Prostate gland (tissue), 2 donors: ENCODE data around the gene CENPW.

Experiments
- POLR2A ChIP-seq: fragments of 450-650 bp; IDR thresholded peaks from one replicate; pipeline ENCODE4 v1.6.1; 2016; ENCODE audit warnings: antibody characterized with exemption, mild to moderate bottlenecking
- TF ChIP-seq, protein P1 (sequence below), 4 experiments: fragments of 200-600 bp in 2 of 4; fragments of 450-650 bp in 2 of 4; sonication (generic) in 2 of 4; IDR thresholded peaks; 1 replicate in 3 of 4; 2 replicates in 1 of 4; pipeline ENCODE4 v1.5.1; 2016 to 2019; ENCODE audit warnings: antibody characterized with exemption in 4 of 4, mild to moderate bottlenecking in 2 of 4, moderate library complexity in 2 of 4

GRCh38 chr6:126344181-126344580, 4.3 kb downstream of the CENPW start:
- TF ChIP-seq, protein P1, sequence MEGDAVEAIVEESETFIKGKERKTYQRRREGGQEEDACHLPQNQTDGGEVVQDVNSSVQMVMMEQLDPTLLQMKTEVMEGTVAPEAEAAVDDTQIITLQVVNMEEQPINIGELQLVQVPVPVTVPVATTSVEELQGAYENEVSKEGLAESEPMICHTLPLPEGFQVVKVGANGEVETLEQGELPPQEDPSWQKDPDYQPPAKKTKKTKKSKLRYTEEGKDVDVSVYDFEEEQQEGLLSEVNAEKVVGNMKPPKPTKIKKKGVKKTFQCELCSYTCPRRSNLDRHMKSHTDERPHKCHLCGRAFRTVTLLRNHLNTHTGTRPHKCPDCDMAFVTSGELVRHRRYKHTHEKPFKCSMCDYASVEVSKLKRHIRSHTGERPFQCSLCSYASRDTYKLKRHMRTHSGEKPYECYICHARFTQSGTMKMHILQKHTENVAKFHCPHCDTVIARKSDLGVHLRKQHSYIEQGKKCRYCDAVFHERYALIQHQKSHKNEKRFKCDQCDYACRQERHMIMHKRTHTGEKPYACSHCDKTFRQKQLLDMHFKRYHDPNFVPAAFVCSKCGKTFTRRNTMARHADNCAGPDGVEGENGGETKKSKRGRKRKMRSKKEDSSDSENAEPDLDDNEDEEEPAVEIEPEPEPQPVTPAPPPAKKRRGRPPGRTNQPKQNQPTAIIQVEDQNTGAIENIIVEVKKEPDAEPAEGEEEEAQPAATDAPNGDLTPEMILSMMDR (IDR thresholded peaks at IDR 0.05), result no peak
- TF ChIP-seq POLR2A, result no peak
